Left lung (tissue), 10 donors: ENCODE results near the gene KAT2B. TPM values are rescaled to one million over a fixed set of nuclear protein-coding genes. Genes with fewer than 3 reads are reported as not detected.

ENCODE experiments used
- ATAC-seq: fragments of 200-7000 bp; cut with Tn5 transposase; one replicate; pipeline ENCODE4 v1.9.1; 2020; ENCODE audit warnings: moderate library complexity
- DNase-seq, 4 donors: peaks; one replicate each; pipeline ENCODE4 v3.0.0-alpha.2; 2013 to 2020
- H3K27ac ChIP-seq, 2 donors: fragments of 200-600 bp; sonication (generic) in 1 of 2; one replicate each; pipeline versions ENCODE4 v1.5.0 to v1.8.0; 2020 to 2021
- H3K27me3 ChIP-seq, 2 donors: fragments of 200-600 bp; sonication (generic) in 1 of 2; one replicate each; pipeline versions ENCODE4 v1.5.0 to v1.8.0; 2020 to 2021
- H3K36me3 ChIP-seq, 2 donors: fragments of 200-600 bp; sonication (generic) in 1 of 2; one replicate each; pipeline versions ENCODE4 v1.5.0 to v1.8.0; 2020 to 2021
- H3K4me1 ChIP-seq, 2 donors: fragments of 200-600 bp; one replicate each; pipeline ENCODE4 v1.8.0; 2021
- H3K4me3 ChIP-seq, 2 donors: fragments of 200-600 bp; sonication (generic) in 1 of 2; one replicate each; pipeline versions ENCODE4 v1.5.0 to v1.8.0; 2020 to 2021; ENCODE audit warnings: mild to moderate bottlenecking in 1 of 2
- H3K9me3 ChIP-seq, 2 donors: fragments of 200-600 bp; sonication (generic) in 1 of 2; one replicate each; pipeline versions ENCODE4 v1.5.0 to v1.8.0; 2020 to 2021
- intact Hi-C, 2 donors: fragments of 100-400 bp; cut with DNase I; formaldehyde crosslinking; loops; one replicate each; pipeline versions ENCODE4 v1.11.2 to v1.14.2; 2022
- microRNA-seq, 2 donors: library from miRNA; unstranded; fragments of <30 nt; microRNA quantifications; one replicate each; pipeline ENCODE4, GENCODE V29; 2019
- polyA plus RNA-seq, 6 donors: library from polyadenylated mRNA; unstranded; fragments of 120-200 nt; gene quantifications; one replicate each; pipeline ENCODE4 v1.2.1, GENCODE V29; 2013; ENCODE audit not compliant: insufficient read length in 6 of 6
- total RNA-seq, 2 donors: library from RNA; stranded (reverse); fragmentation: NEBNext Ultra II Directional; extraction: Animal tissue kit (Norgen Biotek cat#: 25700); gene quantifications; one replicate each; pipeline ENCODE4 v1.2.1, GENCODE V29; 2021
- TF ChIP-seq, protein P1 (sequence below), 2 donors: fragments of 200-600 bp; sonication (generic) in 1 of 2; IDR thresholded peaks; one replicate each; pipeline versions ENCODE4 v1.5.0 to v1.8.0; 2021; ENCODE audit warnings: antibody characterized with exemption in 2 of 2
- donor health status: DM: no; HTN: yes; CAD: no.
- donor health status: DM: no; HTN: no; CAD: no.

The KAT2B gene
- total and polyA plus RNA-seq, 8 donors: 26.1 to 48.0 (median 39.9) TPM

DNA sequence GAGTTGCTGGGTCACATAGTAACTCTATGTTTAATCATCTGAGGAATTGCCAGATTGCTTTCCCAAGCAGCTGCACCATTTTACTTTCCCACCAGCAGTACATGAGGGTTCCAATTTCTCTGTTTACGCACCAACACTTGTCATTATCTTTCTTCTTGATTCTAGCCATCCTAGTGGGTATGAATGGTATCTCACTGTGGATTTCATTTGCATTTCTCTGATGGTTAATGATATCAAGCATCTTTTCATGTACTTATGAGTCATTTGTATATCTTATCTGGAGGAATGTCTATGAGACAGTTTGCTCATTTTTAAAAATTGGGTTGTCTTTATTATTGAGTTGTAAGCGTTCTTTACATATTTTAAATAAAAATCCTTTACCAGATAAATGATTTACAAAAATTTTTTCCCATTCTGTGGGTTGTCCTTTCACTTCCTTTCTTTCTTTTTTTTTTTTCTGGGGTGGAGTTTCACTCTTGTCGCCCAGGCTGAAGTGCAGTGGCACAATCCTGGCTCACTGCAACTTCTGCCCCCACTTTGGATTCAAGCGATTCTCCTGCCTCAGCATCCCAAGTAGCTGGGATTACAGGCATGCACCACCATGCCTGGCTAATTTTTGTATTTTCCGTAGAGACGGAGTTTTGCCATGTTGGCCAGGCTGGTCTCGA, 154.7 kb downstream of the KAT2B start:
- Histone ChIP-seq H3K27me3 (no peaks in the 10 kb centered on the region), H3K27ac (no peak overlapping the region), H3K4me1 (no peaks in the 10 kb centered on the region), H3K9me3 (no peaks in the 10 kb centered on the region), H3K4me3 (no peak overlapping the region), H3K36me3 (no peaks in the 10 kb centered on the region)
- TF ChIP-seq, protein P1, sequence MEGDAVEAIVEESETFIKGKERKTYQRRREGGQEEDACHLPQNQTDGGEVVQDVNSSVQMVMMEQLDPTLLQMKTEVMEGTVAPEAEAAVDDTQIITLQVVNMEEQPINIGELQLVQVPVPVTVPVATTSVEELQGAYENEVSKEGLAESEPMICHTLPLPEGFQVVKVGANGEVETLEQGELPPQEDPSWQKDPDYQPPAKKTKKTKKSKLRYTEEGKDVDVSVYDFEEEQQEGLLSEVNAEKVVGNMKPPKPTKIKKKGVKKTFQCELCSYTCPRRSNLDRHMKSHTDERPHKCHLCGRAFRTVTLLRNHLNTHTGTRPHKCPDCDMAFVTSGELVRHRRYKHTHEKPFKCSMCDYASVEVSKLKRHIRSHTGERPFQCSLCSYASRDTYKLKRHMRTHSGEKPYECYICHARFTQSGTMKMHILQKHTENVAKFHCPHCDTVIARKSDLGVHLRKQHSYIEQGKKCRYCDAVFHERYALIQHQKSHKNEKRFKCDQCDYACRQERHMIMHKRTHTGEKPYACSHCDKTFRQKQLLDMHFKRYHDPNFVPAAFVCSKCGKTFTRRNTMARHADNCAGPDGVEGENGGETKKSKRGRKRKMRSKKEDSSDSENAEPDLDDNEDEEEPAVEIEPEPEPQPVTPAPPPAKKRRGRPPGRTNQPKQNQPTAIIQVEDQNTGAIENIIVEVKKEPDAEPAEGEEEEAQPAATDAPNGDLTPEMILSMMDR (IDR thresholded peaks at IDR 0.05): no peak
- no peak for ATAC-seq
- intact Hi-C loops: no loop called here
- DNase-seq: no peak

DNA sequence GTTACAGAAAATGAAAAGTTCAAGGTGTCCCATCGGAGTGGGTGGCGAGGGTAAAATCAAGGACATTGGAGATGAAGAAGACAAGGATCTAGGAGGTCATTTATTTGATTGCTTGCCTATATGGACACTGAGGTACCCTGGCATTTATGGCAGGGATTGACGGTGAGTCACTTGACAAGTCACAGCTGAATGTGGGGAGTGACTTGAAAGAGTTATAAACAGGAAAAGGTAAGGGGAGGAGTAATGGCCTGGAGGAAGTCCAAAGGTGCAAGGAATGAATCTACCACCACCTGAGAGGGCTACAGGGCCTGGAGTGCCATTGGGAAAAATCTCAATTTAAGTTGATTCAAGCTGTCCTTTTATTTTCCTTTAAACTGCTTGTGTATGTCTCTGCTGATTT, 157.5 kb downstream of the KAT2B start:
- no peak overlapping the region for H3K4me3 ChIP-seq
- no peak overlapping the region for H3K27ac ChIP-seq
- TF ChIP-seq, protein P1 (IDR thresholded peaks at IDR 0.05): no peak
- H3K27me3 ChIP-seq: no peaks in the 10 kb centered on the region
- DNase-seq (no peak), ATAC-seq (no peak)
- H3K36me3 ChIP-seq: no peaks in the 10 kb centered on the region
- intact Hi-C loops: no loop called here
- H3K4me1 ChIP-seq: no peaks in the 10 kb centered on the region
- H3K9me3 ChIP-seq: no peaks in the 10 kb centered on the region

DNA sequence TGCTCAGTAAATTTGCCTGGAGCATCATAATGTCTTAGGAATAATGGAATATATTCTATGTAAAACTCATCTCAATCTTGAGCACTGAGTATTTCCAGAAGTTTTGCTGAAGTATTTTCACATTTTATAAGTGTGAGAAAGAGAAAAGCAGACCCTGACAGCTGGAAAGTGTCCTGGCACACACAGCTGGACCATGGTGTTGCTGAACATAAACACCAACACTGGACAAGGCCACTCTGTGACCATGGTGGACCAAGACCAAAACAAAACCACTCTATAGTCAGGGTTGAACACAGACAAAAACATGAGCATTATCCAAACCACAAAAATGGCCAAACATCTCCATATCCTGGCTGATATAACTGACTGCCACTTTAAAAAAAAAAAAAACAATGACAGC, 160.9 kb downstream of the KAT2B start:
- ATAC-seq: peak; percentile 45

More for the DNA sequence above, 160.9 kb downstream of the KAT2B start:
- no peak overlapping the region for H3K27ac ChIP-seq
- H3K9me3 ChIP-seq: peaks cover 0 to 3% of the 10 kb centered on the region in 2 donors
- TF ChIP-seq, protein P1 (IDR thresholded peaks at IDR 0.05): no peak
- H3K27me3 ChIP-seq: no peaks in the 10 kb centered on the region
- no peaks in the 10 kb centered on the region for H3K36me3 ChIP-seq
- intact Hi-C loops: no loop called here
- peak in 2 of 4 donors; percentile 55 to 75 for DNase-seq
- no peak overlapping the region for H3K4me3 ChIP-seq
- no peaks in the 10 kb centered on the region for H3K4me1 ChIP-seq

Small RNA genes within 50 kb of the gene (microRNA-seq; reads per million reads assigned to microRNA genes)
- 0.14 to 0.17 reads per million in 2 donors for gene MIR3135A

Other genes with a start within 250 kb of the KAT2B start
- gene EFHB, start 106.2 kb upstream of the KAT2B start, total RNA-seq: under 1 TPM in 1 of 2 donors, not detected in 1; 0.99 TPM
- 1 to 10 TPM in 4 of 6 donors, under 1 TPM in 2; 0.80 to 6.8 (median 3.1) TPM for gene EFHB, start 106.2 kb upstream of the KAT2B start, polyA plus RNA-seq
- gene RAB5A, start 93.3 kb upstream of the KAT2B start, total RNA-seq: 10 to 100 TPM; 60.7 to 68.6 TPM
- gene RAB5A, start 93.3 kb upstream of the KAT2B start, polyA plus RNA-seq: 10 to 100 TPM; 66.2 to 72.1 (median 70.7) TPM
- gene PP2D1, start 28.2 kb upstream of the KAT2B start, total RNA-seq: not detected
- gene PP2D1, start 28.2 kb upstream of the KAT2B start, polyA plus RNA-seq: 1 to 10 TPM in 4 of 6 donors, under 1 TPM in 2; 0.83 to 1.2 (median 1.1) TPM
- gene SGO1, start 145.8 kb downstream of the KAT2B start, total RNA-seq: 1 to 10 TPM; 2.7 to 3.3 TPM
- gene SGO1, start 145.8 kb downstream of the KAT2B start, polyA plus RNA-seq: 10 to 100 TPM in 2 of 6 donors, 1 to 10 TPM in 4; 6.5 to 16.0 (median 9.7) TPM